H1 (cell line): ENCODE measurements around the gene SPC24. TPM values are rescaled to one million over a fixed set of nuclear protein-coding genes. Genes with fewer than 3 reads are reported as not detected.

Source experiments
- CTCF ChIA-PET: fragments of 300-600 bp; sonication (Branson Sonifier 250); formaldehyde crosslinking; loops from one replicate; lab custom pipeline; 2021; ENCODE audit not compliant: partially characterized antibody; lab: Charles Lee
- POLR2A ChIA-PET: fragments of 300-600 bp; sonication (Branson Sonifier 250); formaldehyde crosslinking; loops from one replicate; lab custom pipeline; 2021; ENCODE audit warnings: inconsistent platforms; ENCODE audit not compliant: partially characterized antibody; lab: Charles Lee
- DNase-seq, 2 experiments: peaks; one replicate each; pipeline versions ENCODE4 v3.0.0 to v3.0.0-alpha.2; 2010 to 2022; ENCODE audit warnings: low spot score in 2 of 2, low read depth in 1 of 2, mixed read lengths in 1 of 2
- FAIRE-seq: peaks from 2 replicates; lab custom pipeline; 2011; peaks lifted over from hg19 to GRCh38; lab: Jason Lieb, UNC
- H2AFZ ChIP-seq: 2 replicates; pipeline ENCODE4 v1.8.1; 2012; ENCODE audit warnings: low read length, inconsistent platforms
- H2AK5ac ChIP-seq: 2 replicates; pipeline ENCODE4 v1.6.1; 2013; ENCODE audit warnings: low read depth, low read length
- H2BK120ac ChIP-seq: replicated peaks from 2 replicates; pipeline ENCODE3; 2013; ENCODE audit warnings: low read depth, low read length, inconsistent platforms
- H2BK12ac ChIP-seq: 2 replicates; pipeline ENCODE4 v1.6.1; 2013; ENCODE audit warnings: low read depth, low read length
- H2BK15ac ChIP-seq: 2 replicates; pipeline ENCODE4 v1.6.1; 2013; ENCODE audit warnings: low read length
- H2BK20ac ChIP-seq: 2 replicates; pipeline ENCODE4 v1.6.1; 2013; ENCODE audit warnings: low read length
- H2BK5ac ChIP-seq: 2 replicates; pipeline ENCODE4 v1.6.1; 2013; ENCODE audit warnings: low read depth, low read length
- H3K14ac ChIP-seq: 2 replicates; pipeline ENCODE4 v1.6.1; 2013; ENCODE audit warnings: inconsistent platforms; ENCODE audit not compliant: insufficient read length
- H3K18ac ChIP-seq: 2 replicates; pipeline ENCODE4 v1.6.1; 2013; ENCODE audit warnings: low read length; ENCODE audit errors: extremely low read depth
- H3K23ac ChIP-seq: 2 replicates; pipeline ENCODE4 v1.6.1; 2013; ENCODE audit warnings: inconsistent platforms; ENCODE audit not compliant: insufficient read length
- H3K23me2 ChIP-seq: 2 replicates; pipeline ENCODE4 v1.6.1; 2013; ENCODE audit warnings: low read depth, low read length
- H3K27ac ChIP-seq: 2 replicates; pipeline ENCODE4 v1.6.1; 2011; ENCODE audit warnings: low read depth, low read length, inconsistent platforms
- H3K27me3 ChIP-seq, 4 experiments: replicated peaks in 1 of 4; 1 replicate in 1 of 4; 2 replicates in 3 of 4; pipeline versions ENCODE4 v1.6.1 to v1.8.1; 2011 to 2013; ENCODE audit warnings: low read length in 3 of 4, mild to moderate bottlenecking in 3 of 4, inconsistent platforms in 2 of 4, mixed read lengths in 2 of 4, moderate library complexity in 1 of 4; ENCODE audit not compliant: control insufficient read depth in 3 of 4, insufficient read depth in 3 of 4; ENCODE audit errors: extremely low read depth in 1 of 4
- H3K36me3 ChIP-seq, 4 experiments: 2 replicates each; pipeline versions ENCODE4 v1.6.1 to v1.8.1; 2011 to 2013; ENCODE audit warnings: mild to moderate bottlenecking in 4 of 4, low read length in 3 of 4, moderate library complexity in 2 of 4, control low read depth in 1 of 4, inconsistent platforms in 1 of 4; ENCODE audit not compliant: insufficient read depth in 4 of 4, control insufficient read depth in 2 of 4
- H3K4ac ChIP-seq: replicated peaks from 2 replicates; pipeline ENCODE3; 2013; ENCODE audit warnings: low read length, low read depth, mixed read lengths, inconsistent platforms; ENCODE audit not compliant: insufficient read length
- H3K4me1 ChIP-seq, 4 experiments: replicated peaks in 1 of 4; 1 replicate in 1 of 4; 2 replicates in 3 of 4; pipeline versions ENCODE4 v1.6.1 to v1.8.1; 2011 to 2013; ENCODE audit warnings: low read length in 3 of 4, inconsistent platforms in 2 of 4, mixed read lengths in 1 of 4; ENCODE audit not compliant: insufficient read depth in 4 of 4, control insufficient read depth in 3 of 4
- H3K4me2 ChIP-seq, 2 experiments: 2 replicates each; pipeline versions ENCODE4 v1.6.1 to v1.8.1; 2011 to 2013; ENCODE audit warnings: low read depth in 2 of 2, low read length in 2 of 2, control low read depth in 1 of 2, inconsistent platforms in 1 of 2, mild to moderate bottlenecking in 1 of 2; ENCODE audit not compliant: insufficient read depth in 1 of 2
- H3K4me3 ChIP-seq, 4 experiments: fragments of 200-600, 300-600 bp in 1 of 4; sonication (generic), shearing (Covaris generic), sonication (Bioruptor Twin) in 1 of 4; 2 replicates each; pipeline versions ENCODE4 v1.5.1 to v1.8.1; 2011 to 2016; ENCODE audit warnings: low read length in 4 of 4, low read depth in 3 of 4, control low read depth in 2 of 4, inconsistent platforms in 2 of 4, mild to moderate bottlenecking in 2 of 4, mixed read lengths in 1 of 4, moderate library complexity in 1 of 4; ENCODE audit not compliant: insufficient read depth in 2 of 4; ENCODE audit errors: extremely low read depth in 1 of 4
- H3K56ac ChIP-seq: replicated peaks from 2 replicates; pipeline ENCODE3; 2013; ENCODE audit warnings: low read depth, mild to moderate bottlenecking, mixed read lengths, low read length, inconsistent platforms; ENCODE audit not compliant: insufficient read length
- H3K79me1 ChIP-seq: 2 replicates; pipeline ENCODE4 v1.6.1; 2013; ENCODE audit warnings: low read depth, low read length, control low read depth
- H3K79me2 ChIP-seq, 2 experiments: 2 replicates each; pipeline versions ENCODE4 v1.6.1 to v1.8.1; 2012 to 2013; ENCODE audit warnings: low read length in 2 of 2, mild to moderate bottlenecking in 2 of 2, inconsistent platforms in 1 of 2; ENCODE audit not compliant: insufficient read depth in 2 of 2, control insufficient read depth in 1 of 2
- H3K9ac ChIP-seq, 4 experiments: replicated peaks in 1 of 4; 1 replicate in 1 of 4; 2 replicates in 3 of 4; pipeline versions ENCODE4 v1.6.1 to v1.8.1; 2011 to 2013; ENCODE audit warnings: low read depth in 3 of 4, low read length in 3 of 4, control low read depth in 2 of 4, mild to moderate bottlenecking in 2 of 4, moderate library complexity in 2 of 4, inconsistent platforms in 1 of 4; ENCODE audit errors: extremely low read depth in 1 of 4
- H3K9me3 ChIP-seq, 2 experiments: 2 replicates each; pipeline versions ENCODE4 v1.6.1 to v1.8.1; 2012 to 2013; ENCODE audit warnings: mild to moderate bottlenecking in 2 of 2, moderate library complexity in 2 of 2, control low read depth in 1 of 2, inconsistent platforms in 1 of 2, low read depth in 1 of 2, low read length in 1 of 2, mixed read lengths in 1 of 2; ENCODE audit not compliant: insufficient read depth in 2 of 2
- H4K20me1 ChIP-seq, 2 experiments: replicated peaks in 1 of 2; 2 replicates each; pipeline versions ENCODE3 to v1.8.1; 2011 to 2013; ENCODE audit warnings: inconsistent platforms in 2 of 2, low read length in 2 of 2, mild to moderate bottlenecking in 1 of 2; ENCODE audit not compliant: insufficient read depth in 2 of 2, control insufficient read depth in 1 of 2
- H4K5ac ChIP-seq: 2 replicates; pipeline ENCODE4 v1.6.1; 2013; ENCODE audit warnings: low read length, low read depth, mixed read lengths, inconsistent platforms; ENCODE audit not compliant: insufficient read length
- H4K8ac ChIP-seq: 2 replicates; pipeline ENCODE4 v1.8.0; 2013; ENCODE audit warnings: mild to moderate bottlenecking, moderate library complexity, low read length, inconsistent platforms; ENCODE audit not compliant: insufficient read depth; ENCODE audit errors: extremely low read depth
- H4K91ac ChIP-seq: replicated peaks from 2 replicates; pipeline ENCODE3; 2013; ENCODE audit warnings: low read length, mixed read lengths, inconsistent platforms; ENCODE audit not compliant: insufficient read length
- CEBPB ChIP-seq: IDR thresholded peaks from 2 replicates; pipeline ENCODE4 v1.6.1; 2012; ENCODE audit warnings: low read depth, low read length
- CHD2 ChIP-seq: IDR thresholded peaks from 2 replicates; pipeline ENCODE4 v1.6.1; 2012; ENCODE audit warnings: low read length, improper control_type of control experiment
- WGBS, 2 experiments: shearing (Covaris generic) in 1 of 2; methylation state at CpG; one replicate each; pipeline versions ENCODE4 v1.1.6 to v1.1.7; 2013 to 2015; ENCODE audit warnings: low lambda C conversion rate in 2 of 2, mixed read lengths in 2 of 2, inconsistent platforms in 1 of 2, low coverage in 1 of 2, missing lambda C conversion rate in 1 of 2; ENCODE audit not compliant: insufficient replicate concordance in 2 of 2, insufficient coverage in 1 of 2, insufficient read length in 1 of 2; ENCODE audit errors: extremely low coverage in 1 of 2, missing lambda C conversion rate in 1 of 2; 5-methylcytosine and 5-hydroxymethylcytosine counted together
- polyA plus RNA-seq, 7 experiments: library from polyadenylated mRNA; depleted of rRNA in 3 of 7; stranded (reverse) in 5 of 7; unstranded in 2 of 7; fragments of >200 nt in 5 of 7; fragments of 200-250 nt in 2 of 7; gene quantifications; 1 replicate in 5 of 7; 2 replicates in 1 of 7; 4 replicates in 1 of 7; pipeline versions ENCODE4 v1.2.1 to v1.2.3, GENCODE V29; 2011 to 2013; ENCODE audit warnings: missing spikeins in 2 of 7, mixed read lengths in 2 of 7
- total RNA-seq: library from RNA; stranded (reverse); fragmentation: NEBNext Ultra II Directional; extraction: Animal tissue kit (Norgen Biotek cat#: 25700); gene quantifications from 2 replicates; pipeline ENCODE4 v1.2.1, GENCODE V29; 2021

Gene SPC24
- total and polyA plus RNA-seq, 2 of the 8 experiments (the other 6 are each of a cell fraction or from before 2014, with no cell fraction given): 17.7 to 42.4 TPM

DNA sequence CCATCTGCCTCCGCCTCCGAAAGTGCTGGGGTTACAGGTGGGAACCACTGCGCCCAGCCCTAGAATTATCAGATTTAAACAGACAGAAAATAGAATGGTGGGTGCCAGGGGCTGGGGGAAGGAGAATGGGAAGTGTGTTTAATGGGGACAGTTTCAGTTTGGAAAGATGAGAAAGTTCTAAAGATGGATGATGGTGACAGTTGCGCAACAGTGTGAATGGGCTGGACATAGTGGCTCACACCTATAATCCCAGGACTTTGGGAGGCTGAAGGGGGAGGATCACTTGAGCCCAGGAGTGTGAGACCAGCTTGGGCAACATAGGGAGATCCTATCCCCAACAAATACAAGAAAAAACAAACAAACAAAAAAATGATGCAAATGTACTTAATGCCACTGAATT, 25.9 kb upstream of the SPC24 start:
- no peak for TF ChIP-seq CHD2
- peak; percentile 87; the same call in 1 of the 2 replicates for TF ChIP-seq CEBPB
- Histone ChIP-seq H2BK5ac (no peak overlapping the region), H2BK12ac (no peak overlapping the region), H4K91ac (no peak overlapping the region), H2AFZ (no peak overlapping the region), H4K20me1 (no peaks in the 10 kb centered on the region), H2AK5ac (no peak overlapping the region), H3K9me3 (no peaks in the 10 kb centered on the region), H3K36me3 (peaks cover 0 to 8% (median 2%) of the 10 kb centered on the region in 4 experiments; a peak in 6 of 8 replicates), H3K4me1 (peaks cover 0 to 3% (median 2%) of the 10 kb centered on the region in 4 experiments; a peak in 2 of 7 replicates), H3K23me2 (no peaks in the 10 kb centered on the region), H3K56ac (no peak overlapping the region), H3K9ac (no peak overlapping the region), H2BK15ac (no peak overlapping the region), H2BK120ac (no peak overlapping the region), H3K4me3 (no peak overlapping the region), H4K8ac (no peak overlapping the region), H3K4ac (no peak overlapping the region), H2BK20ac (no peak overlapping the region), H3K23ac (no peak overlapping the region), H3K79me2 (no peaks in the 10 kb centered on the region), H3K14ac (no peak overlapping the region), H4K5ac (no peak overlapping the region), H3K4me2 (no peak overlapping the region), H3K79me1 (no peaks in the 10 kb centered on the region; the same call in 1 of the 2 replicates), H3K27ac (no peak overlapping the region), H3K18ac (no peak overlapping the region), H3K27me3 (no peaks in the 10 kb centered on the region)
- POLR2A ChIA-PET: no interaction called here
- DNase-seq (no peak), FAIRE-seq (no peak)
- 91% methylated on average over 4 of the region's 4 CpGs; no CpG with 5 or more reads in 1 of the 2 experiments for WGBS, 2 experiments
- CTCF ChIA-PET: interaction anchor here (0.7 kb wide), 1 partner anchor 145 kb away, joined by 4 read pairs; no protein-coding TSS in a partner anchor
